Gastroesophageal sphincter (tissue), 4 donors: Measurements from ENCODE around the gene TMEM131L. TPM values are rescaled to one million over a fixed set of nuclear protein-coding genes. Genes with fewer than 3 reads are reported as not detected.
"Not testable (repeated sequence)": the region's sequence is repeated elsewhere in the genome, so short reads cannot be mapped to it uniquely, and the experiment has no call there.

Experiments used
- ATAC-seq: fragments of 150-250 bp; one replicate; pipeline ENCODE4 v1.9.1; 2016; ENCODE audit warnings: mild to moderate bottlenecking, moderate library complexity
- H3K27ac ChIP-seq, 4 donors: fragments of 200-600 bp; sonication (generic) in 3 of 4; 1 replicate in 3 of 4; 2 replicates in 1 of 4; pipeline ENCODE4 v1.5.1; 2016 to 2019
- H3K27me3 ChIP-seq: fragments of 200-600 bp; sonication (generic); one replicate; pipeline ENCODE4 v1.5.1; 2019
- H3K36me3 ChIP-seq, 2 donors: fragments of 200-600 bp; sonication (generic); one replicate each; pipeline ENCODE4 v1.5.1; 2019; ENCODE audit warnings: control low read depth in 1 of 2
- H3K4me1 ChIP-seq, 3 donors: fragments of 200-600 bp; sonication (generic); 1 replicate in 2 of 3; 2 replicates in 1 of 3; pipeline ENCODE4 v1.5.1; 2016 to 2019; ENCODE audit warnings: control low read depth in 2 of 3
- H3K4me3 ChIP-seq, 2 donors: fragments of 200-600 bp; sonication (generic); one replicate each; pipeline ENCODE4 v1.5.1; 2019; ENCODE audit warnings: mild to moderate bottlenecking in 1 of 2, moderate library complexity in 1 of 2
- H3K9me3 ChIP-seq, 3 donors: fragments of 200-600 bp; sonication (generic); one replicate each; pipeline ENCODE4 v1.5.1; 2017 to 2019; ENCODE audit warnings: control low read depth in 2 of 3
- CTCF ChIP-seq, 4 experiments: fragments of 200-600 bp in 2 of 4; fragments of 450-650 bp in 2 of 4; sonication (generic) in 1 of 4; IDR thresholded peaks; one replicate each; pipeline ENCODE4 v1.5.1; 2017 to 2019; ENCODE audit warnings: antibody characterized with exemption in 4 of 4, mild to moderate bottlenecking in 2 of 4, moderate library complexity in 2 of 4
- EP300 ChIP-seq: sonication (generic); formaldehyde crosslinking; IDR thresholded peaks from one replicate; pipeline ENCODE4 v1.6.1; 2017; ENCODE audit warnings: antibody characterized with exemption, mild to moderate bottlenecking
- POLR2A ChIP-seq, 2 donors: fragments of 450-650 bp; IDR thresholded peaks; one replicate each; pipeline ENCODE4 v1.6.1; 2017; ENCODE audit warnings: antibody characterized with exemption in 2 of 2, mild to moderate bottlenecking in 2 of 2, moderate library complexity in 1 of 2
- POLR2AphosphoS5 ChIP-seq: sonication (generic); formaldehyde crosslinking; IDR thresholded peaks from one replicate; pipeline ENCODE4 v1.6.1; 2017; ENCODE audit warnings: antibody characterized with exemption
- WGBS, 2 donors: methylation state at CpG; one replicate each; pipeline ENCODE4 v1.1.5; 2018; ENCODE audit warnings: low coverage in 1 of 2; 5-methylcytosine and 5-hydroxymethylcytosine counted together
- total RNA-seq, 4 donors: library from RNA; depleted of rRNA; stranded (reverse); fragments of >200 nt; gene quantifications; one replicate each; pipeline ENCODE4 v1.1.0, GENCODE V29; 2016

TMEM131L gene
- total RNA-seq, 4 donors from 2014 or later: 14.2 to 24.0 (median 18.4) TPM

- H3K9me3 ChIP-seq: no peaks in the 10 kb centered on the region
- no peak for ATAC-seq
- WGBS, 2 donors: 49 to 65% methylated on average over 2 of the region's 2 CpGs
- peaks cover 0 to 16% (median 7%) of the 10 kb centered on the region in 3 donors for H3K4me1 ChIP-seq
- H3K27me3 ChIP-seq: no peaks in the 10 kb centered on the region
- H3K4me3 ChIP-seq: no peak overlapping the region
- TF ChIP-seq POLR2AphosphoS5 (peak; percentile 51), EP300 (no peak)
- H3K27ac ChIP-seq: peak overlapping the region in 1 of 4 donors; percentile 8
- H3K36me3 ChIP-seq: peaks cover 0 to 68% of the 10 kb centered on the region in 2 donors
Observed at GRCh38 chr4:153594210-153594609, 128.1 kb downstream of the TMEM131L start.

- no peak overlapping the region for H3K27ac ChIP-seq
- peaks cover 0 to 16% (median 7%) of the 10 kb centered on the region in 3 donors for H3K4me1 ChIP-seq
- no peak overlapping the region for H3K4me3 ChIP-seq
- 85% methylated on average over 4 to 5 of the region's 6 CpGs for WGBS, 2 donors
- no peaks in the 10 kb centered on the region for H3K9me3 ChIP-seq
- ATAC-seq: no peak
- TF ChIP-seq CTCF (IDR thresholded peaks at IDR 0.05) (no peak), EP300 (no peak), POLR2A (IDR thresholded peaks at IDR 0.05) (no peak), POLR2AphosphoS5 (no peak)
- peaks cover 0 to 61% of the 10 kb centered on the region in 2 donors for H3K36me3 ChIP-seq
- no peaks in the 10 kb centered on the region for H3K27me3 ChIP-seq
Observed at GRCh38 chr4:153595894-153596601, 129.9 kb downstream of the TMEM131L start.

- Histone ChIP-seq H3K9me3 (no peaks in the 10 kb centered on the region), H3K27ac (no peak overlapping the region), H3K4me3 (no peak overlapping the region), H3K27me3 (no peaks in the 10 kb centered on the region), H3K36me3 (peaks cover 0 to 86% of the 10 kb centered on the region in 2 donors), H3K4me1 (no peaks in the 10 kb centered on the region)
- TF ChIP-seq POLR2AphosphoS5: no peak
- no peak for TF ChIP-seq POLR2A (IDR thresholded peaks at IDR 0.05)
- no peak for TF ChIP-seq EP300
- no peak for ATAC-seq
- 87 to 96% methylated on average over 3 of the region's 3 CpGs for WGBS, 2 donors
Observed at GRCh38 chr4:153602758-153603157, 136.6 kb downstream of the TMEM131L start.

- 95 to 100% methylated on average over 2 of the region's 2 CpGs for WGBS, 2 donors
- no peak for ATAC-seq
- Histone ChIP-seq H3K27ac (no peak overlapping the region), H3K4me1 (no peaks in the 10 kb centered on the region), H3K27me3 (no peaks in the 10 kb centered on the region), H3K4me3 (no peak overlapping the region), H3K36me3 (peaks cover 0 to 83% of the 10 kb centered on the region in 2 donors), H3K9me3 (no peaks in the 10 kb centered on the region)
- no peak for TF ChIP-seq POLR2A (IDR thresholded peaks at IDR 0.05)
- TF ChIP-seq POLR2AphosphoS5: no peak
- no peak for TF ChIP-seq EP300
- TF ChIP-seq CTCF (IDR thresholded peaks at IDR 0.05): no peak
Observed at GRCh38 chr4:153603258-153603657, 137.1 kb downstream of the TMEM131L start.

- no peak overlapping the region for H3K27ac ChIP-seq
- H3K4me1 ChIP-seq: no peaks in the 10 kb centered on the region
- H3K36me3 ChIP-seq: peaks cover 0 to 79% of the 10 kb centered on the region in 2 donors
- no peaks in the 10 kb centered on the region for H3K9me3 ChIP-seq
- TF ChIP-seq POLR2AphosphoS5 (no peak), CTCF (IDR thresholded peaks at IDR 0.05) (no peak), POLR2A (IDR thresholded peaks at IDR 0.05) (no peak), EP300 (no peak)
- 40 to 80% methylated on average over 1 of the region's 3 CpGs for WGBS, 2 donors
- no peak for ATAC-seq
- H3K27me3 ChIP-seq: no peaks in the 10 kb centered on the region
- H3K4me3 ChIP-seq: no peak overlapping the region
Observed at GRCh38 chr4:153603835-153604234, 137.7 kb downstream of the TMEM131L start.

GRCh38 chr4:153609070-153609469 is 142.9 kb downstream of the TMEM131L start:
- H3K9me3 ChIP-seq, H3K27ac ChIP-seq, H3K4me1 ChIP-seq, H3K27me3 ChIP-seq, ATAC-seq, H3K4me3 ChIP-seq: not testable (repeated sequence)
- H3K36me3 ChIP-seq: peaks cover 0 to 65% of the 10 kb centered on the region in 2 donors
- WGBS, 2 donors: 71 to 78% methylated on average over 2 of the region's 2 CpGs
